Spleen (tissue), 7 donors: ENCODE results near the gene ACTA2.

Source experiments
- POLR2A ChIP-seq, 3 donors: fragments of 450-650 bp; IDR thresholded peaks; one replicate each; pipeline ENCODE4 v1.5.1; 2017; ENCODE audit warnings: antibody characterized with exemption in 3 of 3, mild to moderate bottlenecking in 1 of 3
- POLR2AphosphoS5 ChIP-seq, 3 donors: sonication (generic); formaldehyde crosslinking; IDR thresholded peaks; one replicate each; pipeline ENCODE4 v1.5.1; 2017; ENCODE audit warnings: antibody characterized with exemption in 3 of 3
- TF ChIP-seq, protein P1 (sequence below), 11 experiments: fragments of 200-600 bp in 7 of 11; fragments of 450-650 bp in 4 of 11; sonication (generic) in 4 of 11; IDR thresholded peaks in 8 of 11; conservative IDR thresholded peaks in 3 of 11; 1 replicate in 7 of 11; 2 replicates in 4 of 11; pipeline versions ENCODE4 v1.4.0 to v1.8.0; 2016 to 2021; ENCODE audit warnings: antibody characterized with exemption in 11 of 11, inconsistent platforms in 4 of 11, mild to moderate bottlenecking in 1 of 11
- donor health status: DM: no; HTN: no; CAD: no; lungs with moderate emphysema.
- donor health status: DM: no; HTN: no; CAD: no.
- donor health status: DM: no; HTN: no; CAD: no.

GRCh38 chr10:88938039-88938438 is 14.5 kb downstream of the ACTA2 start:
- TF ChIP-seq, protein P1, sequence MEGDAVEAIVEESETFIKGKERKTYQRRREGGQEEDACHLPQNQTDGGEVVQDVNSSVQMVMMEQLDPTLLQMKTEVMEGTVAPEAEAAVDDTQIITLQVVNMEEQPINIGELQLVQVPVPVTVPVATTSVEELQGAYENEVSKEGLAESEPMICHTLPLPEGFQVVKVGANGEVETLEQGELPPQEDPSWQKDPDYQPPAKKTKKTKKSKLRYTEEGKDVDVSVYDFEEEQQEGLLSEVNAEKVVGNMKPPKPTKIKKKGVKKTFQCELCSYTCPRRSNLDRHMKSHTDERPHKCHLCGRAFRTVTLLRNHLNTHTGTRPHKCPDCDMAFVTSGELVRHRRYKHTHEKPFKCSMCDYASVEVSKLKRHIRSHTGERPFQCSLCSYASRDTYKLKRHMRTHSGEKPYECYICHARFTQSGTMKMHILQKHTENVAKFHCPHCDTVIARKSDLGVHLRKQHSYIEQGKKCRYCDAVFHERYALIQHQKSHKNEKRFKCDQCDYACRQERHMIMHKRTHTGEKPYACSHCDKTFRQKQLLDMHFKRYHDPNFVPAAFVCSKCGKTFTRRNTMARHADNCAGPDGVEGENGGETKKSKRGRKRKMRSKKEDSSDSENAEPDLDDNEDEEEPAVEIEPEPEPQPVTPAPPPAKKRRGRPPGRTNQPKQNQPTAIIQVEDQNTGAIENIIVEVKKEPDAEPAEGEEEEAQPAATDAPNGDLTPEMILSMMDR (IDR thresholded peaks at IDR 0.05 in 8 of 11, conservative IDR thresholded peaks at IDR 0.05 in 3 of 11) = no peak
- TF ChIP-seq POLR2AphosphoS5 (IDR thresholded peaks at IDR 0.05) (peak in 1 of 3 donors; percentile 53), POLR2A (IDR thresholded peaks at IDR 0.05) (no peak)
